Measurements from ENCODE around the gene GIGYF2.

The GIGYF2 gene

DNA sequence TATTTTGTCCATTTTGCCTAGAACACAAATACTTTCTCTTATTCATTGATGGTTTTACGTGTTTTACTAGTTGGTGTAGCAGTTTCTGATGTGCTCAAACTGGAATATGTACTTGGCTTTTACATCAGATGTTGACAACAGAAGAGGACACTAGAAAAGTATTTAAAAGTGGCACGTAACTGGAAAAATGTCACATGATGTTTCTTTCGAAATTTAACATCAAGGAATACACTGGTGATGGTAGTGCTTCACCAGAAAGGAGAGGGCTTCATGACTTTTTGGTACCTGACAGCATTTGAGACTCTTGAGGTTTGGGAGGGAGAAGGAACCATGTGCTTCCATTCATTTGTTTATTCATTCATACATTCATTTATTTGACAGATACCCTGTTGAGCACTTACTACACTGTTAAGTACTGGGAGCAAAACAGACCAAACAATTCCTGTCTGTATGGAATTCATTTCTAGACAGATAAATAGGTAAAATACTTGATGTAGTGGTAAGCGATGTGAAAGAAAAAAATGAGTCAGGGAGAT is 1.5 kb downstream of the GIGYF2 start:
- H3K9me3 ChIP-seq (ENCODE audit: control insufficient read depth, insufficient read depth, low read depth, low read length) = no peaks in the 10 kb centered on the region
- peaks cover 16% of the 10 kb centered on the region for H3K4me1 ChIP-seq (ENCODE audit: control insufficient read depth, insufficient read depth, low read length)
- ChIA-PET CTCF (no interaction called here), POLR2A (interaction anchor here (1.1 kb wide), 1 partner anchor 64 kb away, joined by 3 read pairs; no protein-coding TSS in a partner anchor)
- H3K36me3 ChIP-seq (ENCODE audit: control insufficient read depth in 2 of 2, insufficient read depth in 1 of 2, low read length in 2 of 2) = peaks cover 5 to 30% of the 10 kb centered on the region in 2 experiments; a peak in 2 of 3 replicates
- H3K27ac ChIP-seq (ENCODE audit: extremely low read depth, low read depth, low read length) = no peak overlapping the region
- TF ChIP-seq, protein P1, sequence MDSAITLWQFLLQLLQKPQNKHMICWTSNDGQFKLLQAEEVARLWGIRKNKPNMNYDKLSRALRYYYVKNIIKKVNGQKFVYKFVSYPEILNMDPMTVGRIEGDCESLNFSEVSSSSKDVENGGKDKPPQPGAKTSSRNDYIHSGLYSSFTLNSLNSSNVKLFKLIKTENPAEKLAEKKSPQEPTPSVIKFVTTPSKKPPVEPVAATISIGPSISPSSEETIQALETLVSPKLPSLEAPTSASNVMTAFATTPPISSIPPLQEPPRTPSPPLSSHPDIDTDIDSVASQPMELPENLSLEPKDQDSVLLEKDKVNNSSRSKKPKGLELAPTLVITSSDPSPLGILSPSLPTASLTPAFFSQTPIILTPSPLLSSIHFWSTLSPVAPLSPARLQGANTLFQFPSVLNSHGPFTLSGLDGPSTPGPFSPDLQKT (IDR thresholded peaks at IDR 0.05; ENCODE audit: borderline replicate concordance, low read depth, low read length) = no peak
- TF ChIP-seq ZNF350 (tag by site-specific recombination; IDR thresholded peaks at IDR 0.05) (no peak), ZNF621 (tag by site-specific recombination; IDR thresholded peaks at IDR 0.05) (no peak), ZNF549 (tag by site-specific recombination; IDR thresholded peaks at IDR 0.05) (no peak), ZSCAN16 (tag by site-specific recombination; IDR thresholded peaks at IDR 0.05) (no peak), ZNF248 (tag by site-specific recombination; IDR thresholded peaks at IDR 0.05) (no peak), ZNF701 (tag by site-specific recombination; IDR thresholded peaks at IDR 0.05) (no peak), ZNF548 (tag by site-specific recombination; IDR thresholded peaks at IDR 0.05) (no peak)
- TF ChIP-seq, protein P2, sequence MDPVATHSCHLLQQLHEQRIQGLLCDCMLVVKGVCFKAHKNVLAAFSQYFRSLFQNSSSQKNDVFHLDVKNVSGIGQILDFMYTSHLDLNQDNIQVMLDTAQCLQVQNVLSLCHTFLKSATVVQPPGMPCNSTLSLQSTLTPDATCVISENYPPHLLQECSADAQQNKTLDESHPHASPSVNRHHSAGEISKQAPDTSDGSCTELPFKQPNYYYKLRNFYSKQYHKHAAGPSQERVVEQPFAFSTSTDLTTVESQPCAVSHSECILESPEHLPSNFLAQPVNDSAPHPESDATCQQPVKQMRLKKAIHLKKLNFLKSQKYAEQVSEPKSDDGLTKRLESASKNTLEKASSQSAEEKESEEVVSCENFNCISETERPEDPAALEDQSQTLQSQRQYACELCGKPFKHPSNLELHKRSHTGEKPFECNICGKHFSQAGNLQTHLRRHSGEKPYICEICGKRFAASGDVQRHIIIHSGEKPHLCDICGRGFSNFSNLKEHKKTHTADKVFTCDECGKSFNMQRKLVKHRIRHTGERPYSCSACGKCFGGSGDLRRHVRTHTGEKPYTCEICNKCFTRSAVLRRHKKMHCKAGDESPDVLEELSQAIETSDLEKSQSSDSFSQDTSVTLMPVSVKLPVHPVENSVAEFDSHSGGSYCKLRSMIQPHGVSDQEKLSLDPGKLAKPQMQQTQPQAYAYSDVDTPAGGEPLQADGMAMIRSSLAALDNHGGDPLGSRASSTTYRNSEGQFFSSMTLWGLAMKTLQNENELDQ (tag by site-specific recombination; IDR thresholded peaks at IDR 0.05; ENCODE audit: low read depth) = no peak
- TF ChIP-seq, protein P3, sequence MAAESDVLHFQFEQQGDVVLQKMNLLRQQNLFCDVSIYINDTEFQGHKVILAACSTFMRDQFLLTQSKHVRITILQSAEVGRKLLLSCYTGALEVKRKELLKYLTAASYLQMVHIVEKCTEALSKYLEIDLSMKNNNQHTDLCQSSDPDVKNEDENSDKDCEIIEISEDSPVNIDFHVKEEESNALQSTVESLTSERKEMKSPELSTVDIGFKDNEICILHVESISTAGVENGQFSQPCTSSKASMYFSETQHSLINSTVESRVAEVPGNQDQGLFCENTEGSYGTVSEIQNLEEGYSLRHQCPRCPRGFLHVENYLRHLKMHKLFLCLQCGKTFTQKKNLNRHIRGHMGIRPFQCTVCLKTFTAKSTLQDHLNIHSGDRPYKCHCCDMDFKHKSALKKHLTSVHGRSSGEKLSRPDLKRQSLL (tag by site-specific recombination; IDR thresholded peaks at IDR 0.05) = no peak
- peak overlapping the region; percentile 95 for H3K4me3 ChIP-seq (ENCODE audit: low read depth, low read length)

DNA sequence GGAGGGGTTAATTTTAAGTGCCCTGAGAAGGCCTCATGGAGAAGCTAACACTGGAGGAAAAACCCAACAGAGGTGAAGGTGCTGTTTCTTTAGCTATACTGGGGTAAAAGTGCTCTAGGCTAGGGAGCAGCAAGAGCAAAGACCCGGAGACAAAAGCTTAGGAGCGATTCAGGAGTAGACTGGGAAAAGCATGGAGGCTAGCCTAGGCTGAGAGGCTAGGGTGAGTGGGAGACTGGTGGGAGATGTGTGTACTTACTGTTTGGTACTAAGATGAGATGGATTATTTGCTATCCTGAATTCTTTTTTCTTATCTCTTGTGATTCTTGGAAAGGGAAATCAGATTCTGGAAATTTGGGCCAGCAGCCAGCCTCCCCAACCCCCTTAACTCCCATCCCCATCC is 2.0 kb downstream of the GIGYF2 start:
- TF ChIP-seq ZNF394 (tag by site-specific recombination; IDR thresholded peaks at IDR 0.05; ENCODE audit: borderline replicate concordance) = no peak
- TF ChIP-seq EGR2 (tag by site-specific recombination; IDR thresholded peaks at IDR 0.05; ENCODE audit: low read depth) = peak; percentile 62
- H3K4me1 ChIP-seq (ENCODE audit: control insufficient read depth, insufficient read depth, low read length) = peaks cover 16% of the 10 kb centered on the region
- no peaks in the 10 kb centered on the region for H3K9me3 ChIP-seq (ENCODE audit: control insufficient read depth, insufficient read depth, low read depth, low read length)
- ChIA-PET CTCF (no interaction called here), POLR2A (interaction anchor here (0.5 to 1.1 kb wide), 2 partner anchors 8 to 64 kb away, joined by 3 read pairs; no protein-coding TSS in a partner anchor)
- peaks cover 9 to 35% of the 10 kb centered on the region in 2 experiments; a peak in 2 of 3 replicates for H3K36me3 ChIP-seq (ENCODE audit: control insufficient read depth in 2 of 2, insufficient read depth in 1 of 2, low read length in 2 of 2)
- no peak overlapping the region for H3K27ac ChIP-seq (ENCODE audit: extremely low read depth, low read depth, low read length)
- H3K4me3 ChIP-seq (ENCODE audit: low read depth, low read length) = peak overlapping the region; percentile 2; the same call in 1 of the 2 replicates

DNA sequence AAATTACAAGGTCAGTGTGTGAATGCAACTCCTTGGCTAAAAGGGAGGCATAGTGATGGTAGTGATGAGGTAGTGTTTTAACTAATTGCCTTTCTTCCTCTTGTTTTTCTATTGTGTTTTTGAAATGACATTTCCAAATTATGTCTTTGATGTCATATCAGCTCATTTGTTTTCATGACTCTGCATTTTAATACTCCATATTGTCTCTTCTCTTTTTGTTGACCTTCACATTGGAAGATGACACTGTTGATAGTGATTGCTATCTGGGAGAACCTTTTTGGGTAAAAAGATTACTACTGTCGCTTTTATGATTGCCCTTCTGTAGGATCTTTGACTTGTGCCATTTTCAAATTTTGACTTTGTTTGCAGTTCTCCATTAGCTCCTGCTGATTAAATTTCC is 3.0 kb downstream of the GIGYF2 start:
- peaks cover 19 to 42% of the 10 kb centered on the region in 2 experiments; a peak in 2 of 3 replicates for H3K36me3 ChIP-seq (ENCODE audit: control insufficient read depth in 2 of 2, insufficient read depth in 1 of 2, low read length in 2 of 2)
- no peak overlapping the region for H3K27ac ChIP-seq (ENCODE audit: extremely low read depth, low read depth, low read length)
- H3K9me3 ChIP-seq (ENCODE audit: control insufficient read depth, insufficient read depth, low read depth, low read length) = no peaks in the 10 kb centered on the region
- CTCF ChIA-PET = no interaction called here
- TF ChIP-seq ZXDB (tag by site-specific recombination; IDR thresholded peaks at IDR 0.05) = no peak
- no peak for TF ChIP-seq MEIS1 (CRISPR knock-in tag; IDR thresholded peaks at IDR 0.05; ENCODE audit: borderline replicate concordance)
- TF ChIP-seq ZNF239 (tag by site-specific recombination; IDR thresholded peaks at IDR 0.05) = no peak
- TF ChIP-seq ZNF2 (tag by site-specific recombination; IDR thresholded peaks at IDR 0.05) = no peak
- TF ChIP-seq ZNF629 (tag by site-specific recombination; IDR thresholded peaks at IDR 0.05) = no peak
- POLR2A ChIA-PET = no interaction called here
- H3K4me3 ChIP-seq (ENCODE audit: low read depth, low read length) = no peak overlapping the region
- peaks cover 16% of the 10 kb centered on the region for H3K4me1 ChIP-seq (ENCODE audit: control insufficient read depth, insufficient read depth, low read length)

Measured in HEK293 (cell line).